ENCODE results near the gene ARSB.
A peak's percentile ranks its signal among the peaks of the same experiment; 100 is the strongest.

The ARSB gene

GRCh38 chr5:78985116-78985724 is at the start of gene ARSB:
TSS of gene ARSB (minus strand) at chr5:78985310. CDS start at chr5:78985248, 62 bp downstream.
- DNase-seq: peak in 50 of 58 donors; percentile 9 to 82 (median 62)

- DNase-seq: no peak
Observed at GRCh38 chr5:79032782-79033181, 47.7 kb upstream of the ARSB start.

GRCh38 chr5:79032031-79032695 is 47.1 kb upstream of the ARSB start:
- DNase-seq: no peak

- no peak for DNase-seq
Observed at GRCh38 chr5:79031485-79031867, 46.4 kb upstream of the ARSB start.

- DNase-seq: no peak
Observed at GRCh38 chr5:79030663-79031484, 45.8 kb upstream of the ARSB start.

GRCh38 chr5:79025054-79025472 is 40.0 kb upstream of the ARSB start:
- peak in 53 of 58 donors; percentile 2 to 71 (median 30) for DNase-seq

GRCh38 chr5:79023947-79024346 is 38.8 kb upstream of the ARSB start:
- DNase-seq: no peak

GRCh38 chr5:79023348-79023747 is 38.2 kb upstream of the ARSB start:
- DNase-seq: no peak

- no peak for DNase-seq
Observed at GRCh38 chr5:79022771-79023170, 37.7 kb upstream of the ARSB start.

- DNase-seq: no peak
Observed at GRCh38 chr5:79021753-79022152, 36.6 kb upstream of the ARSB start.

GRCh38 chr5:79020861-79021561 is 35.9 kb upstream of the ARSB start:
- peak in 48 of 58 donors; percentile 0 to 73 (median 20) for DNase-seq

GRCh38 chr5:79014631-79015030 is 29.5 kb upstream of the ARSB start:
- no peak for DNase-seq

GRCh38 chr5:79011869-79012268 is 26.8 kb upstream of the ARSB start:
- no peak for DNase-seq

- no peak for DNase-seq
Observed at GRCh38 chr5:79011219-79011836, 26.2 kb upstream of the ARSB start.

GRCh38 chr5:79008362-79008761 is 23.3 kb upstream of the ARSB start:
- no peak for DNase-seq

- no peak for DNase-seq
Observed at GRCh38 chr5:79007872-79008271, 22.8 kb upstream of the ARSB start.

- no peak for DNase-seq
Observed at GRCh38 chr5:79005936-79006631, 21.0 kb upstream of the ARSB start.

GRCh38 chr5:79005151-79005550 is 20.0 kb upstream of the ARSB start:
- DNase-seq: no peak

GRCh38 chr5:79002374-79002773 is 17.3 kb upstream of the ARSB start:
- DNase-seq: no peak

- no peak for DNase-seq
Observed at GRCh38 chr5:79001471-79001870, 16.4 kb upstream of the ARSB start.

- DNase-seq: no peak
Observed at GRCh38 chr5:78997090-78997489, 12.0 kb upstream of the ARSB start.

All from anterior cingulate cortex (tissue), 58 donors.